ENCODE data around the gene C1QB.
"Not testable (repeated sequence)": the region's sequence is repeated elsewhere in the genome, so short reads cannot be mapped to it uniquely, and the experiment has no call there.

Gene C1QB

DNA sequence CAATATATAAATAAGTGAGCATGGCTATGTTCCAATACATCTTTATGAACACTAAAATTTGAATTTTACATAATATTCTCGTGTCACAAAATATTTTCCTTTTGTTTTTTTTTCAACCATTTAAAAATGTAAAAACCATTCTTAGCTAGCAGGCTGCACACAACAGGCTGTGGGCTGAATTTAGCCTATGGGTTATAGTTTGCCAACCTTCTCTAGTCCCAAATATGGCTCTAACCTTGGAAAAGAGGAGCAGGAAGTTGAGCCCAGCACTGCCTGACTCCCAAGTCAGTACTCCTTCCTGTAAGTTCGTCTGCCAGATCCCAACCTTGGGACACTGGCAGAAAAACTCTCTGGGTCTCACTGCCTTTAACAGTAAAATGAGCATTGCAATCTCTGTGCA, 13.4 kb downstream of the C1QB start:
- no peak for DNase-seq

DNA sequence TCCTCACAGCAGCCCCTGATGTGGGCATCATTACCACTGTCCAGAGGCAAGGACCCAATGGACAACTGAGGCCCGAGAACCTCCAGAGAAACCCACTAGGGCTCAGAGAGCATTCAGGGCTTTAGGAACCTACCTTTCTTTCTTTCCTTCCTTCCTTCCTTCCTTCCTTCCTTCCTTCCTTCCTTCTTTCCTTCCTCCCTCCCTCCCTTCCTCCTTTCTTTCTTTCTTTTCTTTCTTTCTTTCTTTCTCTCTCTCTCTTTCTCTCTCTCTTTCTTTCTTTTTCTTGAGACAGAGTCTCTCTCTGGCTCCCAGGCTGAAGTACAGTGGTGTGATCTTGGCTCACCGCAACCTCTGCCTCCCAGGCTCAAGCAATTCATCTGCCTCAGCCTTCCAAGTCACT, 15.8 kb downstream of the C1QB start:
- not testable (repeated sequence) for DNase-seq

DNA sequence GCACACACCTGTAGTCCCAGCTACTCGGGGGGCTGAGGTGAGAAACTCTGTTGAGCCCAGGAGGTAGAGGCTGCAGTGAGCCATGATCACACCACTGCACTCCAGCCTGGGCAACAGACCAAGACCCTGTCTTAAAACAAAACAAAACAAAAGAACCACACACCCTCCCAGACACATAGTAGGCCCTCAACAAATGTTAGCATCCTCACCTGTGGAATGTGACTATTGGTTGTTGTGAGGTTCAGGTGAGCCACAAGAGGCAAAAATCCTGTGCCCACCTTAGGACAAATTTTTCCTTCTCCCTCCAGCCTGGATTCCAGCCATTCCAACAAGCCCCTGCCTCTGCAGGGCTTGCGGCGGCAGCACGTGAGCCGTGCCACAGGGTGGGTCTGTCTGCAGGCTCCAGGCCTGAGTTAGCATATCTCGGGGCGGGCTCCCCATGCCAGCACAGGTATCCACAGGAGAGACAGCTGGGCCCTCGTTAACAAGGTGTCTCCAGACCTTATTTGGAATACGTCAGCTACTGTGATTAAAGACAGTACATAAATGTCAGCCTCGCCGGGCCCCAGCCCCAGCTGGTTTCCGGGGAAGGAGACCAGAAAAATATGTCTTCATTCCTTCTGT, 17.4 kb downstream of the C1QB start:
- no peak for DNase-seq

DNA sequence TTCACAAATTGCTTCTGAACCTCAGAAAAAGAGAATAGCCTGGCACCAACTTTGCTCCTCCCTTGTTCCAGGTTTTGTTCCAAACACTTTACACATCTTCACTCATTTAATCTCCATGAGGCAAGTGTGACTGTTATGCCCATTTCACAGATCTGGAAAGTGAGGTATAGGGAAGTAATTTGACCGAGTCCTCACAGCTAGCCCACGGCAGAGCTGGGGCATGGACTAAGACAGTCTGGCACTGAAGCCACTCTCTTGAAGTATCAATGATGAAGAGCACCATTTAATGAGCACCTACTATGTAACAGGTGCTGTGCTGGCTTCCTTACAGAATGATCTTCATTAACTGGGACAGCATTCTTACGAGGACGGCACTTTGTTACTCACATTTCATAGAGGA, 19.0 kb downstream of the C1QB start:
- no peak for DNase-seq

DNA sequence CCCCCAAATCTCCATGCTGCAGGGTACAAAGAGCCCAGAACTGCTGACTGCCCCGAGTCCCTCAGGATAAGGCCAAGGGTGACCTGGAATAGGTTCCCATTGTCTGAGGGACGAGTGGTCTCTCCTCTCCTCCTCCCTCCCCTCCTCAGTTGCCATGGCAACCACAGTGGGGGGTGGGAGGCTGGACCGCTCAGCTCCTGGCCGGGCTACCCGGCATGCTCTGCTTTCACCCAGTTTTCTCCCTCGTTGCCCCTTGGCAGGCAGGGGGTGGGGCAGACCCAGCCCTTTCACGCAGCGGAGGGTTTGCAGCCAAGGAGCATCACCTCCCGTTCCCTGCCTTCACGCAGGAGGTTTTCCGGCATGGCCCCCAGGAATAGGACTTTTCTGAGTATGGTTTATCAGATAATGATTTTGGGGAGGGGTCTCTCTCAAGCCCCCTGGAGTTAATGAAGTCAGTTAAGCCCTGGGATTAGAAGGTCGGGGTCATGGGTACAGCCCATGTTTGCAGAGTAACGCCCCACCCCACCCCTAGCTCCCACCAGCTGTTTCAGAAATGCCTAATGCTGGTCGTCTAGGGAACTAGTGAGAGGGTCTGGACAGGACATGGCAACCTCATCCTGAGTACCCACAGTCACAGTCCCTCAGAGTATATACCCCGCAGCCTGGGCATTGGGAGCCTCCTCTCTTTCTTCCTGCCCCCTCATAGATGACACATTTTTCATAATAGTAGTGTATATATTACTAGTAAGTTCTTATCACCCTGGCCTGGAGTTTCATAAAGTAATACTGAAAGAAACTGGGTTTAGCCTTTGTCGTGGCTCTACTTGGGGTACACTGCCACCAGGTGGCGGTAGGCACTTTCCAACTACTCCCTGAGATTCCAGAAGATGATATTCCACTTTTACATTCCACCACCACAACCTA, 20.7 kb downstream of the C1QB start:
- peak; percentile 56 to 69 for DNase-seq

DNA sequence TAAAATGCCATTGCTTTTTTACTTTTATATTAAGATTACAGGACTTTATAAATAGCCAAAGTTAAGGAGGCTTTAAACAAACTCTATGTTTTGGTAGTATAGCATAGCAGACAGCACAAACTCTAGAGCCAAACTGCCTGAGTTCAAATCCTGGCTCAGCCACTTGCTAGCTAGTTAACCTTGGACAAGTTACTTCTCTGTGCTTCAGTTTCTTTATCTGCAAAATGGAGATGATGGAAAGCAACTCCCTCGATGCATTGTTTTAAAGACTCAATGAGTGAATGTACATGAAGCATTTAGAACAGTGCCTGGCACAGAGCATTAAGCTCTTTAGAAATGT, 21.3 kb downstream of the C1QB start:
- no peak for DNase-seq

DNA sequence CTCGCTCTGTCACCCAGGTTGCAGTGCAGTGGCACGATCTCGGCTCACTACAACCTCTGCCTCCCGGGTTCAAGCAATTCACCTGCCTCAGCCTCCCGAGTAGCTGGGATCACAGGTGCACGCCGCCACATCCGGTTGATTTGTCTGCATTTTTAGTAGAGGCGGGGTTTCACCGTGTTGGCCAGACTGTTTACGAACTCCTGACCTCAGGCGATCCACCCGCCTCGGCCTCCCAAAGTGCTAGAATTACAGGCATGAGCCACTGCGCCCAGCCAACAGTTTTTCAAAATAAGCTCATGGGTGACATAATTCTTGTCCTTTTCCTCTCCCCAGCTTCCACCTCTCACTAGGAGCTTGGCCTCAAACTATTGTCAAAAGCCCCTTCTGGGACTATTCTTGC, 23.1 kb downstream of the C1QB start:
- DNase-seq = not testable (repeated sequence)

DNA sequence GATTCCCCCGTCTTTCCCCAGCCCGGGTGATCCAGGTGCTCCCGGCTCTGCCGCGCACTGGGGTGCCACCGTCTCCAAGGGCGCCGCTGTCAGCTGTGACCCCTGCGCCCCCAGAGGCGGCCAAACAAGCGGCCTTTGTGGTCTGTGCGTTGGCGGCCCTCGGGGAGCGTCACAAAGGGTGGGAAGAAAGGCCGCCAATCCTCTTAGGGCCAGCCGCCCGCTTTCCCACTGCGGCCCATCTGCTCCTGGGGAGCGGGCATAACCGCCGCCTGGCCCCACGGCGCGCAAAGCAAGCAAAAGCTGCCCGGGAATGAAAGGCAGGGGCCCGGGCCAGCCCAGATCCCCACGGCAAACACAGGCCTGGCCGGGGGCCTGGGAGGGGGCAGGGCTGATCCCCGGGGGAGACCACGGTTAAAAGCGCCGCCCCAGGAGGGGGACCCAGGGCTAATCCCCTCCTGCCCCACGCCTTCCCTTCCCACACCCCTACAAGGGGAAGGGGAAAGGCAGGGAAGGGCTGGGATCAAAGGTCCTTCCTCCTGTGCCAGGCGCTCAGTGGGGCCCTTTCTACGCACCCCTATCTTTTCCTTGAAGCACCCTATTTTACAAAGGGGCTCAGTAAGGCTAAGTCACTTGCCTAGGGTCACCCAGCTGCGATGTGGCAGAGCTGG, 24.0 kb downstream of the C1QB start:
- no peak for DNase-seq

DNA sequence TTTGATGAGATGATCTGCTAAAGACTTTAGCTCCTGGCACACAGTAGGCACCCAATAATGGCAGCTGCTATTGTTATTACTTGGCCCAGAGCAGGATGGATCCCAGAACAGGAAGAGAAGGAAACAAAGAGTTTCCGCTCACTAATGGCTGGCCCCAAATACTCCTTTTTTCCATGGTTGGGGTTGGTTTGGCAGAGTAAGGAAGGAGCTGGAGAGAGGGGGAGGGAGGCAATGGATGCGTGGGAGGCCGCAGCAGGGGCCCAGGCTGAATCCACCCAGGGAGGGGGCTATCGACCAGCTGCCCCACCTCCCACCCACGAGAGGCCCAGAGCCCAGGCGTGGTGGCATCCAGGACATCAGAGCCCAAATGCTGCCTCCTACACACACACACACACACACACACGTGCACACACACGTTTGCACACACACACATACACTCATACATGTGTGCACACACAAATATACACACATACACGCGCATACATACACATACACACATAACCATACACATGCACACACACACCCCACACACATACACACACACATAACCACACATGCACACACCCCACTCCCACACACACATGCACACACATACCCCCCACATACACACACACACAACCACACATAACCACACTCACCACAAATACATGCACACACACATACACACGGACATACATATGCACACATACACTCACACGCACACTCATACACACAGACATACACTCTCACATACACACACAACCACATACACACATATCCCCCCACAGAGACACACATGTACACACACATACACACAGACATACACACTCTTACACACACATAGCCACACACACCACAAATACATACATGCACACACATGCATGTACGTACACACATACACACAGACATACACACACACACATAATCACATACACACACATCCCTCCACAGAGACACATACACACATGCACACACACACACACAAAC, 25.2 kb downstream of the C1QB start:
- no peak for DNase-seq

DNA sequence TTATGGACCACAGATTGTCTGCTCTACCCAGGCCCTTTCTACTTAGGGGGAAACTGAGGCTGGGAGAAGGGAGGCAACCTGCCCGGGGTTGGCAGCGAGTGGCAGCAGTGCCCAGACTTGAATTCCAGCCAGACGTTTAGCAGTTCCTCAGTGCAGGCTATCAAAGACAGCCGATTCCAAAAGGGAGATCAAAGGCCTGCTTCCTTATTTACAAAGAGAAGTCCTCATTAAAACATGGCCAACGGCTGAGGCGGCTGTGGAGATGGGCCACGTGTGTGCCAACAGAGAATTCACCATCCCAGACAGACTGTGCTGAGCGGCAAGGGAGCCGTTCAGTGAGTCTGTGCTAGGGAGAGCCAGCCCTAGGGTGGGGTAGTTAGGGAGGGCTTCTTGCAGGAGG, 27.7 kb downstream of the C1QB start:
- no peak for DNase-seq

DNA sequence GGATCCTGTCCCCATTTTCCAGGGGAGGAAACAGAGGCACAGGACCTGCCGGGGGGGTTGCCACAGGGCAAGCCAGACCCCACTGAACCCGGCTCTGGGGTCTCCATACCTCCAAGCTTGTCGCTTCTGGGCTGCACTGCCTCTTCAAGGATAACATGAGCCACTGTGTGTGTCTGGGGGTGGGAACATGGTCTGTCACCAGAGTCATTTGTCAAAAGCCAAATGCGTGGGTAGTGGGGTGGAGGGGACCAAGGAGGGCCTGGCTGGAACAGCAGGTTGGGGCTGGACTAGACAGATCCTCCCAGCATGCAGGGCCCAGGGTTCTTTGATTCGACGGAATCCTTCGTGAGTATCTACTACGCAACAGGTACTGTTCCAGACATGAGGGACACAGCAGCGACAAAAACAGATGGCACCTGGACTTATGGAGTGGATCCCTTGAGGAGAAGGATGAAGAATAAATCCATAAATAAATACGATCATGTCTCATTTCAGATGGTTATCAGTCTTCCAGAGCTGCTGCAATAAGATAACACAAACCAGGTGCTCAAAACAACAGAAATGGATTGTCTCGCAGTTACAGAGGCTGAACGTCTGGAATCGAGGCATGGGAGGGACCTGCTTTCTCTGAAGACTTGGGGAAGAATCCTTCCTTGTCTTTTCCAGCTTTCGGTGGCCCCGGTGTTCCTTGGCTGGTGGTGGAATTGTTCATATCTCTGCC, 28.7 kb downstream of the C1QB start:
- no peak for DNase-seq

DNA sequence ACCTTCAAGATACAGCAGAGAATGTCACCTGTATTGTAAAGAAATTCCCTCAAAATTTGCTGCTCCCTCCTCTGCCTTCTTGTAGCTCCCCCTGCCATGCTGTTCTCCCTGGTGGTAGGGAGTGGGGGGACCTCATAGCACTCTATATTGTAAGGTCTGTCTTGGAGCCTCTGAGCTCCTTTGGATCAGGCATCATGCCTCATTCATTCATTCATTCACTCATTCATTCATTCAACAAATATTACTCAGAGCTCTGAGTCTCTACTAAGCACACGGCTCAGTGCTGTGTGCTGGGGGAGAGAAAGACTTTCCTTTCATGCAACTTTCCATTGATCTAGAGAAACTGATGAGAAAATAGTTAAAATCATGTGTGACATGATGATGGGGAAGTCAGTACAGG, 30.5 kb downstream of the C1QB start:
- DNase-seq = no peak

DNA sequence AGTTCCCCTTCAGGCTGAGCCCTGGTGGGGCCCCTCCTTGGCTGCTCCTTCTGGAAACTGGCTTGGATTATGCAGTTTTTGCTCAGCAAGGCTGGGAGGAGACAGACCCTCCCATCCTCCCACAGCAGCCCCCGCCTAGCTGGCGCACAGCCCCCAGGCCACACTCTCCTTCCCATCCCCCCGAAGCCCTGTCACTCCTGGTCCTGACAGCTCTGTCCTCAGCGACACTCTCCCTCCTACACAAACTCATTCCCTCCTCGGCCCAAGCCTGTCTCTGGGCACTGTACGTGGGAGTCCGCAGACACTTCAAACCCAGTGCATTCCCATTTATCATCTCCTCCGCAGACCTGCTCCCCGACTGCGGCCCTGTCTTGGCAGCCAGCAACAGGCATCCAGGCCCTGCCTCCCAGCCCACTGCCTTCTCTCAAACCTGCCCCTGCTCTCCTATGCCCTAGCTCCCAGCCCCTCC, 32.6 kb downstream of the C1QB start:
- no peak for DNase-seq

DNA sequence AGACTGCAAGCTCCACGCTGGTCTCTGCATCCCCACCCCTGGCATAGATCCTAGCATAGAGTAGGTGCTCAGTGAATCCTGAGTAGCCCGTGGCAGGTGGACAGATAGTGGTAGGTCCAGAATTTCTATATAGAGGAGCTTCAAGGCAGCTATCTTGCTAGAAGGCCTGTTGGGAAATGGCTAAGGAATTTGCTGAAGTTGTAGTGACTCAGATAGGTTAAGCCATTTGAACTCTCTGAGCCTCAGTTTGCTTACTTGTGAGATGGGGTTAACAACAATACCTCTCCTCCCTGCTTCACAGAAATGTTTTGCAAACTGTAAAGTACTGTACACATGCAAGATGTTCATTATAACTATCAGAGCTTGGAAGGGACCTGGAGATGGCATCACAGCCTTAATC, 34.2 kb downstream of the C1QB start:
- no peak for DNase-seq

DNA sequence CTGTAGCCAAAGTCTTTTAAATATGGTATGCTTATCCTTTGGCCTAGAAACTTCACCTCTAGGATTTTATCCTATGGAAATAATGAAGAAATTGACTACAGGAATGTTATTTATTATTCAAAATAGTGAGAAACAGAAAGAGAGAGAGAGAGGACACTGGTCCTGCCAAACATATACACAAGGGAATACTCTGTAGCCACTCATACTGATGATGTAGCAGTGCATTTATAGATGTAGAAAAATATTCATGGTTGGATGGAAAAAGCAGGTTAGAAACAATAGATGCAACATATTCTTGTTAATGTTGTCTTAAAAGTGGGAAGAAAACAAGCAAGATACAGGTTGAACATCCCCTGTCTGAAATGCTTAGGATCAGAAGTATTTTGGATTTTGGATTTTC, 35.4 kb downstream of the C1QB start:
- no peak for DNase-seq

DNA sequence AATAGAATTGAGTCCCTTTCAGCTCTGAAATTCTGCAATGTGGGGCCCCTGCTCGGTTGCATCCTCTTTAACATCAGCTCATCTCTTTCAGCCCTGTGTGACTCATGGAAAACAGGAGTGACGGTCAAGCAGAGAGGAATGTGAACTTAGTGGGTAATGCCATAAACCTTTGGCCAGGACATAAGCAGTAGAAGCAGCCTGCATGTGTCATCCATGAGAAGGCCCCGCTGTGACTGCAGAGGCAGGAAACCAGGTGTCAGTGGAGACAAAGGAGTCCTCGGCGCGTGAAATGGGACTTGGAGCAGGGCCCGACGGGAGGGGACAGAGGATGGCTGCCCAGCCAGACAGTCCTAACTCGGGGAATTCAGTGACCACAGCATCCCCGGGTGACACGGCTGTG, 36.5 kb downstream of the C1QB start:
- DNase-seq = no peak

DNA sequence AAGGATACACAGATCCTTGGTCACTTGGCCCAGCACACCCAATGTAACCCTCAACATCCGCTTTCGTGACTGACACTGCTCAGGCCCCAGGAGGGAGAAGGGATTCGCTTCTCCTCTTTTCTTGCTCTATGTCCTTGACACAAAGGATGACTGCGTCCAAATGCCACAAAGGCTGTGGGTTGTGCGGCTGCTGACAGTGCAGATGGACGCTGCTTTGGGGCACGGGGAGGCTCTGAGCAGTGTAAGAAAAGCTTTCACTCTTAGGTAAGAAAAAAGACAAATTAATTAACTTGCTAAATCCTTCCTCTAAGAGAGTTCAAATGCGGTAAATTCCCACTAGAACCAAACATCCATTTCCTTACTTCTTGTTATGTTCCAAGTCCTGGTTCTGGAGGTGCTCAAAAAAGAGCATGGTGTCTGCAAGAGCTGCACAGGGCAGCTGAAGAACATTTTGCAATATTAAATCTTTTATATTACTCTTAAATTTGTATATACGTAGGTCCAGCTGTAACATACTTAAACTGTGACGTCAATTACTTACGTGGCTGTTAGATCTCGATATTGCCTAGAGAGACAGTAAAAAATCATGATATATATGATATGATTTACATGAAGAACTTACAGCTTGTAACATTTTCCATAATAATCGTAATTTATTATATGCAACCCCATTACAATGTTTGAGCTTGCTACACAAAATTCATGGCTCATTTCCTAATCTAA, 38.2 kb downstream of the C1QB start:
- no peak for DNase-seq

DNA sequence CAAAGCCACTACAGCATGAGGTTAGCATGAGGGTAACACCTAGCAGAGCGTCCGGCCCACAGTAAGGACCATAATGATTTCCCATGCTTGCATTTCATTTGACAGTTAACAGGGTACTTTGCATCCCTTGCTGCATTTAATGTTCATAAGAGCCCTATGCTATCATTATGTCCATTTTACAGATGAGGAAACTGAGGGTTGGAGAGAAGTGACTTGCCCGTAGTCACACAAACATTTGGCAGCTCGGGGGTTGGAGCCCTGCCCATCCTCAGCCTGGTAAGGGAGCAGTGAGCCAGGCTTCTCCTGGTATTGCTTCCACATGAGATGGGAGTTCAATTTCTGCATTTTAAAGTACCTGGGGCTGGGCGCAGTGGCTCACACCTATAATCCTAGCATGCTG, 41.1 kb downstream of the C1QB start:
- DNase-seq = no peak

DNA sequence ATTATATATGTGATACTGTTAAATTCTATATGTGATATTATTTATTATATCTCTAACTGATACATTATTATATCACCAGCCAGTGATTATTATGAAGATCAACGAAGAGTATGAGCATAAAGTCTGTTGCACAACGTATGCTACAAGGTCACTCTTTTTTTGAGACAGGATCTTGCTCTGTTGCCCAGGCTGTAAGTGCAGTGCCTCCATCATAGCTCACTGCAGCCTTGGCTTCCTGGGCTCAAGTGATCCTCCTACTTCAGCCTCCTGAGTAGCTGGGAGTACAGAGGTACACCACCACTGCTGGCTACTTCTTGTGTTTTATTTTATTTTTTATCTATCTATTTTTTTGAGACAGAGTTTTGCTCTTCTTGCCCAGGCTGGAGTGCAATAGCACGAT, 43.6 kb downstream of the C1QB start:
- no peak for DNase-seq

DNA sequence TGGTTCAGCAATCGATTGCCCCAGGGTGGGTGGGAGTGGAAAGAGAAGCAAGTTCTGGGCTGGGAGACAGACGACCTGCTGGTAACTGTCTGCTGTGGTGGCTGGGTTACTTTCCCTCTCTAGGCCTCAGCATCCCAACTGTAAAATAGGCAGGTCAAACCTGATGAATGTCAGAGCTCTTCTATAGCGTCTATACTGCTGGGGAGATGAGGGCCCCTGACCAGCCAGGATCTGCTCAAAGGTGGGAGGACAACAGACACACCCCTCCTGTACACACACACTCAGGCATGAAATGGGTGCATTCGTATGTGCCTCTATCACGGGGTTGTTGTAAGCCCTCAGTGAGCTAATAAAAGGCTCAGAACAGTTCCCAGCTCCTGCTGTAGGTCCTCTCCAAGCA, 44.9 kb downstream of the C1QB start:
- DNase-seq = no peak
